H9 (cell line): ENCODE results near the gene HOXC13. TPM values are rescaled to one million over a fixed set of nuclear protein-coding genes. Genes with fewer than 3 reads are reported as not detected.
A peak's percentile ranks its signal among the peaks of the same experiment; 100 is the strongest.

Experiments
- DNase-seq: peaks from one replicate; pipeline ENCODE4 v3.0.0-alpha.2; 2017
- H2AFZ ChIP-seq: one replicate; pipeline ENCODE4 v1.6.1; 2013; ENCODE audit warnings: mild to moderate bottlenecking, low read length, control low read depth, moderate library complexity
- H2AK5ac ChIP-seq: 2 replicates; pipeline ENCODE4 v1.6.1; 2013; ENCODE audit warnings: low read length, control low read depth, mixed read lengths; ENCODE audit not compliant: insufficient read length
- H2BK120ac ChIP-seq: one replicate; pipeline ENCODE4 v1.6.1; 2013; ENCODE audit warnings: low read depth, mild to moderate bottlenecking, low read length, control low read depth, inconsistent platforms; ENCODE audit not compliant: poor library complexity, severe bottlenecking
- H2BK12ac ChIP-seq: 2 replicates; pipeline ENCODE4 v1.6.1; 2013; ENCODE audit warnings: low read length, control low read depth, mixed read lengths, low read depth; ENCODE audit not compliant: insufficient read length
- H2BK15ac ChIP-seq: 2 replicates; pipeline ENCODE4 v1.6.1; 2013; ENCODE audit warnings: low read depth, low read length, control low read depth
- H2BK20ac ChIP-seq: one replicate; pipeline ENCODE4 v1.6.1; 2013; ENCODE audit warnings: low read depth, mild to moderate bottlenecking, low read length, control low read depth, inconsistent platforms; ENCODE audit not compliant: poor library complexity, severe bottlenecking
- H2BK5ac ChIP-seq: 2 replicates; pipeline ENCODE4 v1.6.1; 2013; ENCODE audit warnings: low read length, control low read depth, mixed read lengths; ENCODE audit not compliant: insufficient read length
- H3K14ac ChIP-seq: 2 replicates; pipeline ENCODE4 v1.6.1; 2013; ENCODE audit warnings: low read length, control low read depth; ENCODE audit not compliant: insufficient read depth
- H3K18ac ChIP-seq: 2 replicates; pipeline ENCODE4 v1.6.1; 2013; ENCODE audit warnings: low read depth, mild to moderate bottlenecking, mixed read lengths, low read length, control low read depth; ENCODE audit not compliant: insufficient read length
- H3K23ac ChIP-seq: 2 replicates; pipeline ENCODE4 v1.6.1; 2013; ENCODE audit warnings: low read length, control low read depth, mixed read lengths, low read depth; ENCODE audit not compliant: insufficient read length
- H3K23me2 ChIP-seq: 2 replicates; pipeline ENCODE4 v1.6.1; 2013; ENCODE audit warnings: low read depth, mild to moderate bottlenecking, mixed read lengths, low read length, control low read depth; ENCODE audit not compliant: insufficient read length, poor library complexity, severe bottlenecking
- H3K27ac ChIP-seq: 2 replicates; pipeline ENCODE4 v1.5.1; 2013; ENCODE audit warnings: low read length, control low read depth, mixed read lengths, low read depth; ENCODE audit not compliant: insufficient read length
- H3K27me3 ChIP-seq: 2 replicates; pipeline ENCODE4 v1.6.1; 2013; ENCODE audit warnings: low read length, control low read depth, inconsistent platforms; ENCODE audit not compliant: insufficient read depth
- H3K4ac ChIP-seq: 2 replicates; pipeline ENCODE4 v1.6.1; 2013; ENCODE audit warnings: low read depth, mild to moderate bottlenecking, control low read depth, inconsistent platforms, low read length, moderate library complexity
- H3K4me1 ChIP-seq: 2 replicates; pipeline ENCODE4 v1.6.1; 2013; ENCODE audit warnings: low read length, control low read depth, inconsistent platforms; ENCODE audit not compliant: insufficient read depth
- H3K4me2 ChIP-seq: 2 replicates; pipeline ENCODE4 v1.6.1; 2013; ENCODE audit warnings: low read length, control low read depth, mixed read lengths; ENCODE audit not compliant: insufficient read length, insufficient read depth
- H3K56ac ChIP-seq: 2 replicates; pipeline ENCODE4 v1.6.1; 2013; ENCODE audit warnings: low read depth, mild to moderate bottlenecking, mixed read lengths, low read length, control low read depth; ENCODE audit not compliant: insufficient read length
- H3K79me1 ChIP-seq: 2 replicates; pipeline ENCODE4 v1.6.1; 2013; ENCODE audit warnings: low read depth, mild to moderate bottlenecking, moderate library complexity, low read length, control low read depth, inconsistent platforms; ENCODE audit not compliant: insufficient read depth, poor library complexity, severe bottlenecking
- H3K79me2 ChIP-seq: 2 replicates; pipeline ENCODE4 v1.6.1; 2013; ENCODE audit warnings: low read length, control low read depth, inconsistent platforms; ENCODE audit not compliant: insufficient read depth
- H3K9ac ChIP-seq: 2 replicates; pipeline ENCODE4 v1.6.1; 2013; ENCODE audit warnings: low read length, control low read depth, mixed read lengths; ENCODE audit not compliant: insufficient read length; ENCODE audit errors: extremely low read depth
- H3K9me3 ChIP-seq: one replicate; pipeline ENCODE4 v1.6.1; 2013; ENCODE audit warnings: low read depth, low read length, inconsistent platforms; ENCODE audit not compliant: control insufficient read depth
- H3T11ph ChIP-seq: one replicate; pipeline ENCODE4 v1.6.1; 2013; ENCODE audit warnings: mild to moderate bottlenecking, low read length, control low read depth, inconsistent platforms
- H4K20me1 ChIP-seq: one replicate; pipeline ENCODE4 v1.6.1; 2013; ENCODE audit not compliant: control insufficient read depth, insufficient read length, insufficient read depth
- H4K5ac ChIP-seq: 2 replicates; pipeline ENCODE4 v1.6.1; 2013; ENCODE audit warnings: low read depth, mild to moderate bottlenecking, mixed read lengths, low read length, control low read depth; ENCODE audit not compliant: insufficient read length
- H4K8ac ChIP-seq: replicated peaks from 2 replicates; pipeline ENCODE4 v1.6.1; 2013; ENCODE audit warnings: low read length, control low read depth, mixed read lengths, low read depth; ENCODE audit not compliant: insufficient read length
- H4K91ac ChIP-seq: 2 replicates; pipeline ENCODE4 v1.6.1; 2013; ENCODE audit warnings: low read depth, mild to moderate bottlenecking, moderate library complexity, mixed read lengths, low read length, control low read depth; ENCODE audit not compliant: insufficient read length
- H3K27ac Mint-ChIP-seq, 3 experiments: 2 replicates in 2 of 3; 3 replicates in 1 of 3; pipeline ENCODE4 v1.8.0; 2020 to 2021; ENCODE audit warnings: mixed read lengths in 3 of 3, mild to moderate bottlenecking in 1 of 3, moderate library complexity in 1 of 3
- H3K27me3 Mint-ChIP-seq: 2 replicates; pipeline ENCODE4 v1.8.0; 2021; ENCODE audit warnings: low read depth, mild to moderate bottlenecking, moderate library complexity, mixed read lengths
- H3K36me3 Mint-ChIP-seq, 3 experiments: 2 replicates in 2 of 3; 3 replicates in 1 of 3; pipeline ENCODE4 v1.8.0; 2020 to 2021; ENCODE audit warnings: low read depth in 3 of 3, mixed read lengths in 3 of 3; ENCODE audit not compliant: insufficient read depth in 1 of 3
- H3K4me1 Mint-ChIP-seq, 2 experiments: 2 replicates each; pipeline ENCODE4 v1.8.0; 2020; ENCODE audit warnings: mixed read lengths in 2 of 2
- H3K4me3 Mint-ChIP-seq, 2 experiments: 2 replicates in 1 of 2; 3 replicates in 1 of 2; pipeline ENCODE4 v1.8.0; 2020 to 2021; ENCODE audit warnings: mild to moderate bottlenecking in 2 of 2, mixed read lengths in 2 of 2, moderate library complexity in 1 of 2
- H3K9me3 Mint-ChIP-seq, 2 experiments: 2 replicates in 1 of 2; 3 replicates in 1 of 2; pipeline ENCODE4 v1.8.0; 2020; ENCODE audit warnings: mild to moderate bottlenecking in 2 of 2, mixed read lengths in 2 of 2, moderate library complexity in 1 of 2
- CTCF ChIP-seq: fragments of 200-600 bp; sonication (generic); conservative IDR thresholded peaks from 3 replicates; pipeline ENCODE4 v1.8.0; 2021; ENCODE audit warnings: antibody characterized with exemption, mild to moderate bottlenecking
- WGBS: extraction: QIAGEN DNeasy Blood & Tissue Kit; methylation state at CpG from one replicate; pipeline ENCODE4 v1.1.7; 2013; ENCODE audit warnings: missing lambda C conversion rate, low lambda C conversion rate, mixed read lengths; ENCODE audit not compliant: insufficient read length; ENCODE audit errors: extremely low coverage; 5-methylcytosine and 5-hydroxymethylcytosine counted together
- total RNA-seq: library from RNA; stranded (reverse); gene quantifications from 2 replicates; pipeline ENCODE4 v1.2.1, GENCODE V29; 2021

Gene HOXC13
- total RNA-seq, 1 experiment from 2014 or later = not detected

- H3K9me3 Mint-ChIP-seq = peaks cover 2 to 16% of the 10 kb centered on the region in 2 experiments; a peak in 2 of 5 replicates
- no peaks in the 10 kb centered on the region; a peak in 1 of 7 replicates for H3K36me3 Mint-ChIP-seq
- Histone ChIP-seq H2BK120ac (no peak overlapping the region), H3K4ac (no peak overlapping the region), H3K23ac (no peak overlapping the region), H3K14ac (no peak overlapping the region), H3K27me3 (peaks cover 95% of the 10 kb centered on the region), H3T11ph (no peak overlapping the region), H4K91ac (no peak overlapping the region), H3K4me2 (peak overlapping the region; percentile 30), H3K56ac (no peak overlapping the region), H2BK15ac (no peak overlapping the region), H3K9me3 (no peaks in the 10 kb centered on the region), H3K18ac (no peak overlapping the region), H4K20me1 (no peaks in the 10 kb centered on the region), H2AFZ (no peak overlapping the region), H2BK5ac (no peak overlapping the region), H2BK12ac (no peak overlapping the region), H3K79me2 (no peaks in the 10 kb centered on the region), H3K79me1 (no peaks in the 10 kb centered on the region), H2AK5ac (no peak overlapping the region), H4K8ac (no peak overlapping the region), H3K9ac (no peak overlapping the region), H4K5ac (no peak overlapping the region), H3K4me1 (no peaks in the 10 kb centered on the region), H3K27ac (no peak overlapping the region), H3K23me2 (no peaks in the 10 kb centered on the region), H2BK20ac (no peak overlapping the region)
- H3K4me3 Mint-ChIP-seq = peak overlapping the region; percentile 27 to 30
- WGBS = no CpG with 5 or more reads among the region's 15 CpGs
- peaks cover 100% of the 10 kb centered on the region for H3K27me3 Mint-ChIP-seq
- peak; percentile 81 for DNase-seq
- no peak for TF ChIP-seq CTCF
- H3K4me1 Mint-ChIP-seq = peaks cover 8 to 12% of the 10 kb centered on the region in 2 experiments; a peak in 3 of 4 replicates
- no peak overlapping the region for H3K27ac Mint-ChIP-seq
Observed at GRCh38 chr12:53966085-53966384, 27.4 kb downstream of the HOXC13 start.
